ENCODE measurements around the gene FAM219B. TPM values are rescaled to one million over a fixed set of nuclear protein-coding genes. Genes with fewer than 3 reads are reported as not detected.

Gene FAM219B
- total and polyA plus RNA-seq, 2 of the 8 experiments (the other 6 are each of a cell fraction or from before 2014, with no cell fraction given) = 57.1 to 66.6 TPM

DNA sequence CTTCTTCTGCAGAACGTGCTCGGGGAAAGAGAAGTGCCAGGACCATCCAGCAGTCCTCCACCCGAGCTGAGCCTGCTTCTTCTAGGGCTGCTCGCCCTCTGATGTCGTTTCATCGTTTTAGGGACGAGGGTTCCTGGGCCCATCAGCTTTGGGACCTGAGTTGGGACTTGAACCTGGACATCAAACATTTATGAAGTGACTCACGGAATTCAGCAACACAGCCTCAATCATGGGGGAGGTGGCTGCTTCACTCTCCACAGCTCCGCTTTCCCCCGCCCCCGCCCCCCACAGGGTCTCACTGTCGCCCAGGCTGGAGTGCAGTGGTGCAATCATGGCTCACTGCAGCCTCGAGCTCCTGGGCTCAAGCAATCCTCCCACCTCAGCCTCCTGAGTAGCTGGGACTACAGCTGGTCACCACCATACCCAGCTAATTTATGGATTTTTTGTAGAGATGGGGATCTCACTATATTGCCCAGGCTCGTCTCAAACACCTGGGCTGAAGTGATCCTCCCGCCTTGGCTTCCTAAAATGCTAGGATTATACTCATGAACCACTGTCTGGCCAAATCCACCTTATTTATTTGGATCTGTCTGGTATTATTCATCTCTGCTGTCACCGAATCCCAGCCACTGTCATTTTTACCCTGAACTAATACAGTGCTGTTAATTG is 32.8 kb downstream of the FAM219B start (continued):
- no peak for TF ChIP-seq CBX5 (IDR thresholded peaks at IDR 0.05; ENCODE audit: low read depth, low read length)
- no peak for TF ChIP-seq EZH2 (IDR thresholded peaks at IDR 0.05; ENCODE audit: low read depth, low read length, severe bottlenecking)
- TF ChIP-seq BACH1 (IDR thresholded peaks at IDR 0.05; ENCODE audit: low read length) = no peak
- TF ChIP-seq, protein P1, sequence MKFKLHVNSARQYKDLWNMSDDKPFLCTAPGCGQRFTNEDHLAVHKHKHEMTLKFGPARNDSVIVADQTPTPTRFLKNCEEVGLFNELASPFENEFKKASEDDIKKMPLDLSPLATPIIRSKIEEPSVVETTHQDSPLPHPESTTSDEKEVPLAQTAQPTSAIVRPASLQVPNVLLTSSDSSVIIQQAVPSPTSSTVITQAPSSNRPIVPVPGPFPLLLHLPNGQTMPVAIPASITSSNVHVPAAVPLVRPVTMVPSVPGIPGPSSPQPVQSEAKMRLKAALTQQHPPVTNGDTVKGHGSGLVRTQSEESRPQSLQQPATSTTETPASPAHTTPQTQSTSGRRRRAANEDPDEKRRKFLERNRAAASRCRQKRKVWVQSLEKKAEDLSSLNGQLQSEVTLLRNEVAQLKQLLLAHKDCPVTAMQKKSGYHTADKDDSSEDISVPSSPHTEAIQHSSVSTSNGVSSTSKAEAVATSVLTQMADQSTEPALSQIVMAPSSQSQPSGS (IDR thresholded peaks at IDR 0.05; ENCODE audit: low read length) = no peak

Data from H1 (cell line).